H1 (cell line): ENCODE results near the gene AGAP1. TPM values are rescaled to one million over a fixed set of nuclear protein-coding genes. Genes with fewer than 3 reads are reported as not detected.

Source experiments
- CTCF ChIA-PET: fragments of 300-600 bp; sonication (Branson Sonifier 250); formaldehyde crosslinking; loops from one replicate; lab custom pipeline; 2021; ENCODE audit not compliant: partially characterized antibody; lab: Charles Lee
- POLR2A ChIA-PET: fragments of 300-600 bp; sonication (Branson Sonifier 250); formaldehyde crosslinking; loops from one replicate; lab custom pipeline; 2021; ENCODE audit warnings: inconsistent platforms; ENCODE audit not compliant: partially characterized antibody; lab: Charles Lee
- DNase-seq, 2 experiments: peaks; one replicate each; pipeline versions ENCODE4 v3.0.0 to v3.0.0-alpha.2; 2010 to 2022; ENCODE audit warnings: low spot score in 2 of 2, low read depth in 1 of 2, mixed read lengths in 1 of 2
- FAIRE-seq: peaks from 2 replicates; lab custom pipeline; 2011; peaks lifted over from hg19 to GRCh38; lab: Jason Lieb, UNC
- H2AFZ ChIP-seq: 2 replicates; pipeline ENCODE4 v1.8.1; 2012; ENCODE audit warnings: low read length, inconsistent platforms
- H2AK5ac ChIP-seq: 2 replicates; pipeline ENCODE4 v1.6.1; 2013; ENCODE audit warnings: low read depth, low read length
- H2BK120ac ChIP-seq: replicated peaks from 2 replicates; pipeline ENCODE3; 2013; ENCODE audit warnings: low read depth, low read length, inconsistent platforms
- H2BK12ac ChIP-seq: 2 replicates; pipeline ENCODE4 v1.6.1; 2013; ENCODE audit warnings: low read depth, low read length
- H2BK15ac ChIP-seq: 2 replicates; pipeline ENCODE4 v1.6.1; 2013; ENCODE audit warnings: low read length
- H2BK20ac ChIP-seq: 2 replicates; pipeline ENCODE4 v1.6.1; 2013; ENCODE audit warnings: low read length
- H2BK5ac ChIP-seq: 2 replicates; pipeline ENCODE4 v1.6.1; 2013; ENCODE audit warnings: low read depth, low read length
- H3K14ac ChIP-seq: 2 replicates; pipeline ENCODE4 v1.6.1; 2013; ENCODE audit warnings: inconsistent platforms; ENCODE audit not compliant: insufficient read length
- H3K18ac ChIP-seq: 2 replicates; pipeline ENCODE4 v1.6.1; 2013; ENCODE audit warnings: low read length; ENCODE audit errors: extremely low read depth
- H3K23ac ChIP-seq: 2 replicates; pipeline ENCODE4 v1.6.1; 2013; ENCODE audit warnings: inconsistent platforms; ENCODE audit not compliant: insufficient read length
- H3K23me2 ChIP-seq: 2 replicates; pipeline ENCODE4 v1.6.1; 2013; ENCODE audit warnings: low read depth, low read length
- H3K27ac ChIP-seq: 2 replicates; pipeline ENCODE4 v1.6.1; 2011; ENCODE audit warnings: low read depth, low read length, inconsistent platforms
- H3K27me3 ChIP-seq, 4 experiments: replicated peaks in 1 of 4; 1 replicate in 1 of 4; 2 replicates in 3 of 4; pipeline versions ENCODE4 v1.6.1 to v1.8.1; 2011 to 2013; ENCODE audit warnings: low read length in 3 of 4, mild to moderate bottlenecking in 3 of 4, inconsistent platforms in 2 of 4, mixed read lengths in 2 of 4, moderate library complexity in 1 of 4; ENCODE audit not compliant: control insufficient read depth in 3 of 4, insufficient read depth in 3 of 4; ENCODE audit errors: extremely low read depth in 1 of 4
- H3K36me3 ChIP-seq, 4 experiments: 2 replicates each; pipeline versions ENCODE4 v1.6.1 to v1.8.1; 2011 to 2013; ENCODE audit warnings: mild to moderate bottlenecking in 4 of 4, low read length in 3 of 4, moderate library complexity in 2 of 4, control low read depth in 1 of 4, inconsistent platforms in 1 of 4; ENCODE audit not compliant: insufficient read depth in 4 of 4, control insufficient read depth in 2 of 4
- H3K4ac ChIP-seq: replicated peaks from 2 replicates; pipeline ENCODE3; 2013; ENCODE audit warnings: low read length, low read depth, mixed read lengths, inconsistent platforms; ENCODE audit not compliant: insufficient read length
- H3K4me1 ChIP-seq, 4 experiments: replicated peaks in 1 of 4; 1 replicate in 1 of 4; 2 replicates in 3 of 4; pipeline versions ENCODE4 v1.6.1 to v1.8.1; 2011 to 2013; ENCODE audit warnings: low read length in 3 of 4, inconsistent platforms in 2 of 4, mixed read lengths in 1 of 4; ENCODE audit not compliant: insufficient read depth in 4 of 4, control insufficient read depth in 3 of 4
- H3K4me2 ChIP-seq, 2 experiments: 2 replicates each; pipeline versions ENCODE4 v1.6.1 to v1.8.1; 2011 to 2013; ENCODE audit warnings: low read depth in 2 of 2, low read length in 2 of 2, control low read depth in 1 of 2, inconsistent platforms in 1 of 2, mild to moderate bottlenecking in 1 of 2; ENCODE audit not compliant: insufficient read depth in 1 of 2
- H3K4me3 ChIP-seq, 4 experiments: fragments of 200-600, 300-600 bp in 1 of 4; sonication (generic), shearing (Covaris generic), sonication (Bioruptor Twin) in 1 of 4; 2 replicates each; pipeline versions ENCODE4 v1.5.1 to v1.8.1; 2011 to 2016; ENCODE audit warnings: low read length in 4 of 4, low read depth in 3 of 4, control low read depth in 2 of 4, inconsistent platforms in 2 of 4, mild to moderate bottlenecking in 2 of 4, mixed read lengths in 1 of 4, moderate library complexity in 1 of 4; ENCODE audit not compliant: insufficient read depth in 2 of 4; ENCODE audit errors: extremely low read depth in 1 of 4
- H3K56ac ChIP-seq: replicated peaks from 2 replicates; pipeline ENCODE3; 2013; ENCODE audit warnings: low read depth, mild to moderate bottlenecking, mixed read lengths, low read length, inconsistent platforms; ENCODE audit not compliant: insufficient read length
- H3K79me1 ChIP-seq: 2 replicates; pipeline ENCODE4 v1.6.1; 2013; ENCODE audit warnings: low read depth, low read length, control low read depth
- H3K79me2 ChIP-seq, 2 experiments: 2 replicates each; pipeline versions ENCODE4 v1.6.1 to v1.8.1; 2012 to 2013; ENCODE audit warnings: low read length in 2 of 2, mild to moderate bottlenecking in 2 of 2, inconsistent platforms in 1 of 2; ENCODE audit not compliant: insufficient read depth in 2 of 2, control insufficient read depth in 1 of 2
- H3K9ac ChIP-seq, 4 experiments: replicated peaks in 1 of 4; 1 replicate in 1 of 4; 2 replicates in 3 of 4; pipeline versions ENCODE4 v1.6.1 to v1.8.1; 2011 to 2013; ENCODE audit warnings: low read depth in 3 of 4, low read length in 3 of 4, control low read depth in 2 of 4, mild to moderate bottlenecking in 2 of 4, moderate library complexity in 2 of 4, inconsistent platforms in 1 of 4; ENCODE audit errors: extremely low read depth in 1 of 4
- H3K9me3 ChIP-seq, 2 experiments: 2 replicates each; pipeline versions ENCODE4 v1.6.1 to v1.8.1; 2012 to 2013; ENCODE audit warnings: mild to moderate bottlenecking in 2 of 2, moderate library complexity in 2 of 2, control low read depth in 1 of 2, inconsistent platforms in 1 of 2, low read depth in 1 of 2, low read length in 1 of 2, mixed read lengths in 1 of 2; ENCODE audit not compliant: insufficient read depth in 2 of 2
- H4K20me1 ChIP-seq, 2 experiments: replicated peaks in 1 of 2; 2 replicates each; pipeline versions ENCODE3 to v1.8.1; 2011 to 2013; ENCODE audit warnings: inconsistent platforms in 2 of 2, low read length in 2 of 2, mild to moderate bottlenecking in 1 of 2; ENCODE audit not compliant: insufficient read depth in 2 of 2, control insufficient read depth in 1 of 2
- H4K5ac ChIP-seq: 2 replicates; pipeline ENCODE4 v1.6.1; 2013; ENCODE audit warnings: low read length, low read depth, mixed read lengths, inconsistent platforms; ENCODE audit not compliant: insufficient read length
- H4K8ac ChIP-seq: 2 replicates; pipeline ENCODE4 v1.8.0; 2013; ENCODE audit warnings: mild to moderate bottlenecking, moderate library complexity, low read length, inconsistent platforms; ENCODE audit not compliant: insufficient read depth; ENCODE audit errors: extremely low read depth
- H4K91ac ChIP-seq: replicated peaks from 2 replicates; pipeline ENCODE3; 2013; ENCODE audit warnings: low read length, mixed read lengths, inconsistent platforms; ENCODE audit not compliant: insufficient read length
- BRCA1 ChIP-seq: IDR thresholded peaks from 2 replicates; pipeline ENCODE4 v1.6.1; 2012; ENCODE audit warnings: low read depth, low read length, improper control_type of control experiment
- CHD1 ChIP-seq: IDR thresholded peaks from 2 replicates; pipeline ENCODE4 v1.6.1; 2012; ENCODE audit warnings: low read depth, low read length, improper control_type of control experiment
- JUND ChIP-seq: IDR thresholded peaks from 2 replicates; pipeline ENCODE4 v1.6.1; 2011; ENCODE audit warnings: mild to moderate bottlenecking, improper control_type of control experiment, low read length
- KDM1A ChIP-seq: fragments of 200-600, 300-600 bp; sonication (generic); IDR thresholded peaks from 2 replicates; pipeline ENCODE4 v1.7.1; 2016; ENCODE audit warnings: mild to moderate bottlenecking, low read length, borderline replicate concordance
- KDM5A ChIP-seq: fragments of 200-600 bp; IDR thresholded peaks from 2 replicates; pipeline ENCODE4 v1.7.1; 2012; ENCODE audit warnings: mild to moderate bottlenecking, low read length, inconsistent platforms, mixed read lengths
- RAD21 ChIP-seq, 2 experiments: IDR thresholded peaks in 1 of 2; conservative IDR thresholded peaks in 1 of 2; 2 replicates each; pipeline ENCODE4 v1.6.1; 2011; ENCODE audit warnings: low read depth in 2 of 2, low read length in 2 of 2, improper control_type of control experiment in 1 of 2, inconsistent platforms in 1 of 2, mild to moderate bottlenecking in 1 of 2, moderate library complexity in 1 of 2
- SAP30 ChIP-seq: fragments of 300-600 bp; sonication (generic); IDR thresholded peaks from 2 replicates; pipeline ENCODE4 v1.7.1; 2012; ENCODE audit warnings: low read length, moderate library complexity, mild to moderate bottlenecking, inconsistent platforms; ENCODE audit not compliant: insufficient read depth, insufficient replicate concordance
- SUZ12 ChIP-seq: fragments of 200-600 bp; sonication (generic); IDR thresholded peaks from 2 replicates; pipeline ENCODE4 v1.6.1; 2012; ENCODE audit warnings: mild to moderate bottlenecking, inconsistent platforms, low read length, moderate library complexity, mixed read lengths
- USF2 ChIP-seq: IDR thresholded peaks from 2 replicates; pipeline ENCODE4 v1.6.1; 2011; ENCODE audit warnings: low read length, improper control_type of control experiment
- WGBS, 2 experiments: shearing (Covaris generic) in 1 of 2; methylation state at CpG; one replicate each; pipeline versions ENCODE4 v1.1.6 to v1.1.7; 2013 to 2015; ENCODE audit warnings: low lambda C conversion rate in 2 of 2, mixed read lengths in 2 of 2, inconsistent platforms in 1 of 2, low coverage in 1 of 2, missing lambda C conversion rate in 1 of 2; ENCODE audit not compliant: insufficient replicate concordance in 2 of 2, insufficient coverage in 1 of 2, insufficient read length in 1 of 2; ENCODE audit errors: extremely low coverage in 1 of 2, missing lambda C conversion rate in 1 of 2; 5-methylcytosine and 5-hydroxymethylcytosine counted together
- polyA plus RNA-seq, 7 experiments: library from polyadenylated mRNA; depleted of rRNA in 3 of 7; stranded (reverse) in 5 of 7; unstranded in 2 of 7; fragments of >200 nt in 5 of 7; fragments of 200-250 nt in 2 of 7; gene quantifications; 1 replicate in 5 of 7; 2 replicates in 1 of 7; 4 replicates in 1 of 7; pipeline versions ENCODE4 v1.2.1 to v1.2.3, GENCODE V29; 2011 to 2013; ENCODE audit warnings: missing spikeins in 2 of 7, mixed read lengths in 2 of 7
- total RNA-seq: library from RNA; stranded (reverse); fragmentation: NEBNext Ultra II Directional; extraction: Animal tissue kit (Norgen Biotek cat#: 25700); gene quantifications from 2 replicates; pipeline ENCODE4 v1.2.1, GENCODE V29; 2021

Gene AGAP1
- total and polyA plus RNA-seq, 2 of the 8 experiments (the other 6 are each of a cell fraction or from before 2014, with no cell fraction given), result 18.1 to 39.4 TPM

GRCh38 chr2:236028066-236028465 is 534.2 kb downstream of the AGAP1 start:
- H3K56ac ChIP-seq, result no peak overlapping the region
- H2AFZ ChIP-seq, result no peak overlapping the region
- H3K79me2 ChIP-seq, result no peaks in the 10 kb centered on the region; a peak in 1 of 4 replicates
- H3K27ac ChIP-seq, result no peak overlapping the region
- ChIA-PET CTCF (interaction anchor here (0.9 to 1.3 kb wide), 5 partner anchors 8 to 115 kb away, joined by 3 to 4 read pairs (median 3); no protein-coding TSS in a partner anchor), POLR2A (interaction anchor here (0.9 kb wide), 1 partner anchor 9 kb away, joined by 3 read pairs; no protein-coding TSS in a partner anchor)
- FAIRE-seq (no peak), DNase-seq (no peak)
- no peaks in the 10 kb centered on the region for H3K36me3 ChIP-seq
- H2BK20ac ChIP-seq, result no peak overlapping the region
- no peak for TF ChIP-seq KDM5A
- no peak for TF ChIP-seq KDM1A
- TF ChIP-seq SAP30, result no peak
- TF ChIP-seq USF2, result no peak
- TF ChIP-seq CHD1, result no peak
- TF ChIP-seq JUND, result no peak
- no peak for TF ChIP-seq SUZ12
- TF ChIP-seq RAD21 (IDR thresholded peaks at IDR 0.05 in 1 of 2, conservative IDR thresholded peaks at IDR 0.05 in 1 of 2; ENCODE audit: low read depth in 2 of 2, low read length in 2 of 2), result no peak
- TF ChIP-seq BRCA1, result no peak
- H3K4me2 ChIP-seq, result no peak overlapping the region
- no peak overlapping the region for H2BK15ac ChIP-seq
- H3K9me3 ChIP-seq, result no peaks in the 10 kb centered on the region; a peak in 1 of 4 replicates
- H3K4me3 ChIP-seq, result no peak overlapping the region
- H4K8ac ChIP-seq, result no peak overlapping the region
- H3K23me2 ChIP-seq, result no peaks in the 10 kb centered on the region
- H4K5ac ChIP-seq, result no peak overlapping the region
- H2AK5ac ChIP-seq, result no peak overlapping the region
- no peak overlapping the region for H3K18ac ChIP-seq
- H3K4ac ChIP-seq, result no peak overlapping the region
- H3K14ac ChIP-seq, result no peak overlapping the region
- 95% methylated on average over 4 of the region's 4 CpGs; no CpG with 5 or more reads in 1 of the 2 experiments for WGBS, 2 experiments
- H2BK12ac ChIP-seq, result no peak overlapping the region
- H3K79me1 ChIP-seq, result no peaks in the 10 kb centered on the region
- no peak overlapping the region for H2BK5ac ChIP-seq
- no peaks in the 10 kb centered on the region for H3K27me3 ChIP-seq
- no peak overlapping the region for H4K91ac ChIP-seq
- H2BK120ac ChIP-seq, result no peak overlapping the region
- no peak overlapping the region for H3K9ac ChIP-seq
- no peaks in the 10 kb centered on the region for H4K20me1 ChIP-seq
- H3K4me1 ChIP-seq, result no peaks in the 10 kb centered on the region
- no peak overlapping the region for H3K23ac ChIP-seq
